Common myeloid progenitor, CD34-positive (primary cell): Measurements from ENCODE around the gene VWA2.

Experiments
- CTCF ChIA-PET: fragments of 350-600 bp; sonication (Branson Sonifier 250); formaldehyde crosslinking; loops from one replicate; lab custom pipeline; 2021; ENCODE audit warnings: antibody characterized with exemption; lab: Charles Lee
- POLR2A ChIA-PET: fragments of 350-600 bp; sonication (Branson Sonifier 250); formaldehyde crosslinking; loops from one replicate; lab custom pipeline; 2021; ENCODE audit warnings: antibody characterized with exemption; lab: Charles Lee
- DNase-seq, 3 donors: peaks; one replicate each; pipeline versions ENCODE4 v3.0.0 to v3.0.0-alpha.2; 2013
- H3K27ac ChIP-seq, 2 experiments: 1 replicate in 1 of 2; 2 replicates in 1 of 2; pipeline ENCODE4 v1.7.0; 2013; ENCODE audit warnings: inconsistent platforms in 2 of 2, low read length in 2 of 2, mild to moderate bottlenecking in 2 of 2, low read depth in 1 of 2, moderate library complexity in 1 of 2; ENCODE audit not compliant: severe bottlenecking in 2 of 2, insufficient read depth in 1 of 2, poor library complexity in 1 of 2
- H3K27me3 ChIP-seq, 5 experiments: replicated peaks in 2 of 5; 1 replicate in 3 of 5; 2 replicates in 2 of 5; pipeline versions ENCODE4 v1.6.1 to v1.7.0; 2013; ENCODE audit warnings: low read length in 4 of 5, mild to moderate bottlenecking in 2 of 5, moderate library complexity in 2 of 5, inconsistent platforms in 1 of 5; ENCODE audit not compliant: insufficient read depth in 5 of 5, control insufficient read depth in 4 of 5
- H3K36me3 ChIP-seq, 4 experiments: 1 replicate in 2 of 4; 2 replicates in 2 of 4; pipeline versions ENCODE4 v1.6.1 to v1.7.0; 2013; ENCODE audit warnings: low read length in 3 of 4, control low read depth in 1 of 4, mild to moderate bottlenecking in 1 of 4; ENCODE audit not compliant: control insufficient read depth in 4 of 4, insufficient read depth in 4 of 4
- H3K4me1 ChIP-seq, 4 experiments: 1 replicate in 3 of 4; 2 replicates in 1 of 4; pipeline versions ENCODE4 v1.6.1 to v1.7.1; 2013; ENCODE audit warnings: low read length in 3 of 4, mild to moderate bottlenecking in 3 of 4, control low read depth in 1 of 4, inconsistent platforms in 1 of 4, moderate library complexity in 1 of 4; ENCODE audit not compliant: control insufficient read depth in 4 of 4, insufficient read depth in 4 of 4; ENCODE audit errors: control extremely low read depth in 1 of 4
- H3K4me3 ChIP-seq, 7 experiments: 1 replicate in 4 of 7; 2 replicates in 3 of 7; pipeline versions ENCODE4 v1.5.1 to v1.7.0; 2013; ENCODE audit warnings: mild to moderate bottlenecking in 7 of 7, low read length in 6 of 7, moderate library complexity in 6 of 7, inconsistent platforms in 2 of 7, low read depth in 2 of 7, control low read depth in 1 of 7; ENCODE audit not compliant: insufficient read depth in 4 of 7, control insufficient read depth in 1 of 7; ENCODE audit errors: extremely low read depth in 1 of 7
- H3K9me3 ChIP-seq, 5 experiments: 1 replicate in 4 of 5; 2 replicates in 1 of 5; pipeline versions ENCODE4 v1.6.1 to v1.7.1; 2013; ENCODE audit warnings: low read length in 4 of 5, mild to moderate bottlenecking in 2 of 5, inconsistent platforms in 1 of 5, low read depth in 1 of 5, moderate library complexity in 1 of 5; ENCODE audit not compliant: control insufficient read depth in 4 of 5, insufficient read depth in 2 of 5; ENCODE audit errors: control extremely low read depth in 1 of 5
- WGBS: methylation state at CpG from one replicate; pipeline ENCODE4 v1.1.5; 2013; ENCODE audit not compliant: insufficient coverage; 5-methylcytosine and 5-hydroxymethylcytosine counted together

The VWA2 gene

GRCh38 chr10:114228156-114228555 is 10.9 kb upstream of the VWA2 start:
- Histone ChIP-seq H3K27ac (no peak overlapping the region), H3K4me3 (no peak overlapping the region), H3K27me3 (peaks cover 0 to 2% (median 0%) of the 10 kb centered on the region in 5 experiments), H3K36me3 (no peaks in the 10 kb centered on the region), H3K9me3 (peaks cover 0 to 3% (median 0%) of the 10 kb centered on the region in 5 experiments), H3K4me1 (no peaks in the 10 kb centered on the region)
- no peak for DNase-seq
- ChIA-PET POLR2A (no interaction called here), CTCF (interaction anchor here (0.6 kb wide), 1 partner anchor 20 kb away, joined by 5 read pairs; no protein-coding TSS in a partner anchor)
- WGBS, result 100% methylated on average over 1 of the region's 3 CpGs

DNA sequence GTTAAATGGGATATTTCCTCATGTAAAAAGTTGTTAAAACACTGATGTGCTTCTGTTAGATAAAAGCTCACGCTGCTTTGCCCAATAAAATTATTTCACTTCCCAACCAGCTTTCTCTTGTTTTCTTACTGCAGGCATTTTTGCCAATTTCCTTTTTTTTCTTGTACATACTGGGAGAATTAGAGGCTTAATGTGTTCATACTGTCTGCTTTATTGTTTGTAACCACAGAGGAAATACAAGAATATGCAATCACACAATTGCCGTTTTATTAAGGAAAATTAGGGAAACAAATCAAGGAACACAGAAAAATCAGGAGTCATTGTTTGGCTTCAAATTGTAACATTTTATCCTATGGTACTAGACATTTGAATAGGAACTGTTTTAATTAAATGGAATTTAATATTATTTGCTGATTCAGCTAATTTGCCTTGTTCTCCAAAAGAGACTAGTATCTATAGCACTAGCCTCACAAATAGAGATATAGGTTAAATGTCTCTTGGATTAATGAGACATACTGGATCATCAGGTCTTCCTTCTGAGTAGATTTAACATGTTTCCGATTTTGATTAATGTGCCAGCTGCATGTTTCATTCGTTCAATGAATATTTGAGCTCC is 6.4 kb upstream of the VWA2 start:
- Histone ChIP-seq H3K36me3 (no peaks in the 10 kb centered on the region), H3K27ac (no peak overlapping the region), H3K4me1 (no peaks in the 10 kb centered on the region), H3K27me3 (peaks cover 0 to 37% (median 6%) of the 10 kb centered on the region in 5 experiments), H3K4me3 (no peak overlapping the region), H3K9me3 (no peaks in the 10 kb centered on the region)
- 83% methylated on average over 1 of the region's 4 CpGs for WGBS
- no peak for DNase-seq
- POLR2A ChIA-PET, result no interaction called here
- CTCF ChIA-PET, result interaction anchor here (1.0 to 1.9 kb wide), 3 partner anchors 10 to 130 kb away, joined by 3 to 4 read pairs (median 3); no protein-coding TSS in a partner anchor

DNA sequence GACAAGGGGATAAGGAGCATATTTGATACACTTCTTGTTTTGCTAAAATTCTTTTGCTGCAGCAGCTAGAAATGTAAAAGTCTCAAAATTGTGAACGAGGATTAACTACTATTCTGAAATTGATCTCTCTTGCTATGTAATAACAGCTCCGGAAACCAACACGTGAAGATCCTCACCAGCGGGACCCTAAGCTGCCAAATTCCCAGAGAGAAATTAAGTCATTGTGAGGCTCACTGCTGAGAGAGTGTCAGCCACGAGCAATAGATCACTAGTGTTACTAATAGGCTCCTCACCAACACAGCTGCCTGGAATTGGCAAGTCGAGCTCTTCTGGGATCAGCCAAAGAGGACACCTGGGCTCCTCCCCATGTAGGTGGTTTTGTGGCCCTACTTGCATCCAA is 5.6 kb upstream of the VWA2 start:
- Histone ChIP-seq H3K36me3 (no peaks in the 10 kb centered on the region), H3K27ac (no peak overlapping the region), H3K4me1 (peaks cover 0 to 5% (median under 1%) of the 10 kb centered on the region in 4 experiments), H3K4me3 (no peak overlapping the region), H3K27me3 (peaks cover 2 to 45% (median 12%) of the 10 kb centered on the region in 5 experiments), H3K9me3 (peaks cover 0 to under 1% (median 0%) of the 10 kb centered on the region in 5 experiments)
- ChIA-PET POLR2A (interaction anchor here (0.8 kb wide), 1 partner anchor 59 kb away, joined by 3 read pairs; no protein-coding TSS in a partner anchor), CTCF (interaction anchor here (1.0 to 1.9 kb wide), 3 partner anchors 9 to 130 kb away, joined by 3 to 4 read pairs (median 3); no protein-coding TSS in a partner anchor)
- whole genome bisulfite sequencing, result 78% methylated on average over 6 of the region's 6 CpGs
- no peak for DNase-seq

DNA sequence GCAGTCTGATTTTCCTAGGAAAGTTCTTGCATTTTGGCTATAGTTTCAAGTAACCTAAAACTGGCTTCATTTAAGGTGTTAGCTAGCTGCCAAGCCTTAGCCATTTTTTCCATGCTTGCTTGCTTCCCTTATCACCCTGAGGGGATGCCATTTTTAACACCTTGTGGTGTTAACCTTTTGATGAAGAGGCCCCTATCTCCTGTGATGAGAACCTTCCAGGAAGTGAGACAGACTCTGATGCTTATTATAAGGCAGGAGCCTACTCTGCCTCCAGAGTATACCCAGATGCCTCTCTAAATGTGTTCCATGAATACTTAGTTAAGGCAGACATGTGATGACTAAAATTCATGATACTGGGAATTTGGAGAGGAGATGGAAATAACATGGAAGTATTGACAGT is 4.9 kb upstream of the VWA2 start:
- peaks cover 0 to 2% (median 0%) of the 10 kb centered on the region in 5 experiments for H3K9me3 ChIP-seq
- no peak for DNase-seq
- no peaks in the 10 kb centered on the region for H3K36me3 ChIP-seq
- H3K27ac ChIP-seq, result no peak overlapping the region
- ChIA-PET POLR2A (no interaction called here), CTCF (interaction anchor here (1.0 to 1.9 kb wide), 2 partner anchors 70 to 131 kb away, joined by 3 to 4 read pairs; no protein-coding TSS in a partner anchor)
- H3K4me1 ChIP-seq, result peaks cover under 1 to 11% (median 5%) of the 10 kb centered on the region in 4 experiments
- H3K27me3 ChIP-seq, result peaks cover 2 to 50% (median 16%) of the 10 kb centered on the region in 5 experiments
- no peak overlapping the region for H3K4me3 ChIP-seq

GRCh38 chr10:114239994-114240345 is 916 bp downstream of the VWA2 start:
- no peaks in the 10 kb centered on the region for H3K36me3 ChIP-seq
- H3K27ac ChIP-seq, result no peak overlapping the region
- ChIA-PET POLR2A (interaction anchor here (0.6 kb wide), 1 partner anchor 557 kb away, joined by 3 read pairs; no protein-coding TSS in a partner anchor), CTCF (interaction anchor here (0.6 to 1.1 kb wide), 3 partner anchors 10 to 80 kb away, joined by 3 to 5 read pairs (median 4); no protein-coding TSS in a partner anchor)
- H3K9me3 ChIP-seq, result peaks cover 0 to 2% (median 0%) of the 10 kb centered on the region in 5 experiments
- peak overlapping the region; percentile 33 to 79 (median 63) for H3K4me3 ChIP-seq
- 49% methylated on average over 10 of the region's 11 CpGs for WGBS
- peaks cover 5 to 33% (median 15%) of the 10 kb centered on the region in 4 experiments for H3K4me1 ChIP-seq
- peaks cover 2 to 75% (median 30%) of the 10 kb centered on the region in 5 experiments for H3K27me3 ChIP-seq
- no peak for DNase-seq

GRCh38 chr10:114242235-114242634 is 3.2 kb downstream of the VWA2 start:
- Histone ChIP-seq H3K36me3 (no peaks in the 10 kb centered on the region), H3K27ac (no peak overlapping the region), H3K27me3 (peaks cover 2 to 55% (median 30%) of the 10 kb centered on the region in 5 experiments), H3K4me1 (peaks cover 5 to 39% (median 19%) of the 10 kb centered on the region in 4 experiments), H3K4me3 (no peak overlapping the region), H3K9me3 (peaks cover 0 to 2% (median 0%) of the 10 kb centered on the region in 5 experiments)
- POLR2A ChIA-PET, result no interaction called here
- 93% methylated on average over 9 of the region's 9 CpGs for WGBS
- CTCF ChIA-PET, result interaction anchor here (1.3 to 1.7 kb wide), 2 partner anchors 12 to 20 kb away, joined by 3 to 4 read pairs; no protein-coding TSS in a partner anchor
- no peak for DNase-seq

- H3K27me3 ChIP-seq, result peaks cover 0 to 44% (median 25%) of the 10 kb centered on the region in 5 experiments
- CTCF ChIA-PET, result interaction anchor here (0.6 to 1.7 kb wide), 3 partner anchors 22 to 318 kb away, joined by 3 to 4 read pairs (median 3); no protein-coding TSS in a partner anchor
- no peaks in the 10 kb centered on the region for H3K36me3 ChIP-seq
- H3K4me3 ChIP-seq, result no peak overlapping the region
- no peak overlapping the region for H3K27ac ChIP-seq
- DNase-seq, result no peak
- H3K9me3 ChIP-seq, result no peaks in the 10 kb centered on the region
- 94% methylated on average over 6 of the region's 9 CpGs for WGBS
- POLR2A ChIA-PET, result interaction anchor here (0.6 kb wide), 1 partner anchor 724 kb away, joined by 3 read pairs; no protein-coding TSS in a partner anchor
- peaks cover 2 to 32% (median 18%) of the 10 kb centered on the region in 4 experiments for H3K4me1 ChIP-seq
Observed at GRCh38 chr10:114243661-114244060, 4.6 kb downstream of the VWA2 start.
